Measurements from ENCODE around the gene TTC21A.

Gene TTC21A

DNA sequence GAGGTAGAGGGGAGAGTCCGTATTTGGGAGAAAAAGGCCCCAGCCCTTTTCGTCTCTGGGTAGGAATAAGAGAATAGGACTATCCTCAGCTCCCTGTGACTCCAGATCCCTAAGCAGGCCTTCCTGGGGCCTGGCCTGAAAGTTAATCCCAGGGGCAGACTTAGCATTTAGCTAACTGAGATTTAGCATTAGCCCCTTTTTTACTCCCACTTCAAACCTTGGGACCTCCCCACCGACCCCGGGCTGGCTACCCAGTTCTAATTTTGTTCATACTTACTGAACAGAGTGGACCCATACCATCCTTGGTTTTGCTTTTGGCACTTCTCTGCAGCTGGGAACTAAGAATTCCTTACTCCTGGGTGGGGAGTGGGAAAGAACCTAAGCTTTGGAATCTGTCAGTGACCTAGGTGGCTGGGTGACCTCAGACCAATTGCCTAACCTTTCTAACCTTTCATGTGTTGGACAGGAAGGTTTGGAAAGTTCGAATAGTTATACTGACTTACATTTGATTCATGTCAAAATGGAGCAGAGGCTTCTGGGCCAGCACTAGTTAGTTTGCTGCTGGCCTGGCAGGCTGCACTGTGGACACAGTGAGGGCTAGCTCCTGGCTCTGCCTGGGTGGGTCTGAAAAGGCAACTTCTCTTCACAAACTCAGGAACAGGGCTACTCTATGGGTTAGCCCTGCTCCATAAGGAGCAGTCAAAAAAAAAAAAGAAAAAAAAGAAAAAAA lies 11.6 kb downstream of the TTC21A start:
- no peak for TF ChIP-seq POLR2A (IDR thresholded peaks at IDR 0.05; ENCODE audit: low read depth, low read length)
- DNase-seq (ENCODE audit: insufficient read length, low spot score) (no peak), FAIRE-seq (no peak)

DNA sequence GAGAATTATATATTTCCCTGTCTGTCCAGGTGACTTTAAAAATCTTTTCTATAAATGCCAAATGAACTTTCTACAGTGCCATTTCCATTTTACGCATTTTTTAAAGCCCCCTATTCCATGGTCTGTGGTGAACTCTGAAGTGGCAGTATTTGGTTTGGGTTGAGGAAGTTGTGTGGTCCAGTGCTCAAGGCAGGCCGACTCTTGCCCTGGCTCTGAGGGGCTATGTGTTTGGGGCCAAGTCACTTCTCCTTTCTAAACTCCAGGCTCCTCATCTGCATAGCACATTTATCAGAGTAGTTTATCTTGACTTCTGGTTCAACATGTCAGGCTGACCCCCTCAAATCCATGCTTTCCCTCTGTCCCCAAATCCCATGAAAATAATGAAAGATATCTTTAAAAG lies 14.1 kb downstream of the TTC21A start:
- FAIRE-seq (no peak), DNase-seq (ENCODE audit: insufficient read length, low spot score) (no peak)
- no peak for TF ChIP-seq POLR2A (IDR thresholded peaks at IDR 0.05; ENCODE audit: low read depth, low read length)

DNA sequence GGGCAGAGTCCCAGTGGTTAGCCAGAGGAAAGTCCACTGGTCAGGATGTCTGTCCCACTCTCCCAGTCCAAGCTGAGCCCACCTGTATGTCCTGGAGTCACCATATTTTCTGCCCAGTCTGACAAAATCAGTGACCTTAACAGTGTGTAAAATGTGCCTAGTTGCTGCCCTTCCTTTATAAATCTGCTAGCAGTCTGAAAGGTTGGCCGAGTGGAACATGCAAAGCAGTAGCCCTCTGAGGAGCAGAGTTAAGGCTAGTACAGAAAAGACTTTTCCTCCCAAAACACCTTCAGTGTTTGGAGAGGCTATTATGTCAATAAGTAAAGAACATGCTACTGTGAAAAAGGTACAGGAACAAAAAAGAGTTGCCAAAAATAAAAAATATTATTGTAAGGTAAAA lies 15.3 kb downstream of the TTC21A start:
- FAIRE-seq (no peak), DNase-seq (ENCODE audit: insufficient read length, low spot score) (no peak)
- TF ChIP-seq POLR2A (IDR thresholded peaks at IDR 0.05; ENCODE audit: low read depth, low read length), result no peak

DNA sequence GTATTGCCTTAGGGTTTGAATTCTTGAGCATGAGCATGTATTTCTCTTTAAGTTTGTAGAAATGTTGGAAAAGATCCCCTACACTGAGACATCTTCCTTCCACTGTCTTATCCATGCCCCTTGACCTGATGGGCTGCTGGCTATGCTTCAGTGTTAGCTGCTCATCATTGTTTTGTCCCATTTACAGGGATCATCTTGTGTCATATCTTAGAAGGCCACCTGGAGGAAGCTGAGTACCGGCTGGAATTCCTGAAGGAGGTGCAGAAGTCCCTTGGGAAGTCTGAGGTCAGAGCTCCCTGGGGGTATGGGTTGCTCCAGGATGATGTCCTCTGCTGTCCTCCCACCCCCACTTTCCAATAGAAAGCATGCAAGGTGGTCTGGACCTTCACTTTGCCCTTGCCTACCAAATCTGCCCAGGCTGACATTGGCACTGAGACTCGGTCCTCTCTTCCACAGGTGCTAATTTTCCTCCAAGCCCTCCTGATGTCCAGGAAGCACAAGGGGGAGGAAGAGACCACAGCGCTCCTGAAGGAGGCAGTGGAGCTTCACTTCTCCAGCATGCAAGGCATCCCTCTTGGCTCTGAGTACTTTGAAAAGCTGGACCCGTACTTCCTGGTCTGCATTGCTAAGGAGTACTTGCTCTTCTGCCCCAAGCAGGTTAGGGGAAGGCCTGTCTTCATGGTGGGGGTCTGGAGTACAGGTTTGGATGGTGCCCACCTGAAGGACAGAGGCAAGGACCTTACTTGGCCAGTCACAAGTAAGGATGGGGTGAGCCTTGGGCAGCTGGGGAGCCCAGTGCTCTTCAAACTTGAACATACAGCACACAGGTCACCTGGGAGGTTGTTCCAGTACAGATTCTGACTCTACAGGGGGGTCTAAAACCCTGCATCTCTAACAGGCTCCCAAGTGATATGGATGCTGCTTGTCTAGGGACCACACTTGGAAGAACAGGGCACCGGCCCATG lies 17.7 kb downstream of the TTC21A start:
- DNase-seq (ENCODE audit: insufficient read length, low spot score), result no peak
- no peak for FAIRE-seq
- no peak for TF ChIP-seq POLR2A (IDR thresholded peaks at IDR 0.05; ENCODE audit: low read depth, low read length)

DNA sequence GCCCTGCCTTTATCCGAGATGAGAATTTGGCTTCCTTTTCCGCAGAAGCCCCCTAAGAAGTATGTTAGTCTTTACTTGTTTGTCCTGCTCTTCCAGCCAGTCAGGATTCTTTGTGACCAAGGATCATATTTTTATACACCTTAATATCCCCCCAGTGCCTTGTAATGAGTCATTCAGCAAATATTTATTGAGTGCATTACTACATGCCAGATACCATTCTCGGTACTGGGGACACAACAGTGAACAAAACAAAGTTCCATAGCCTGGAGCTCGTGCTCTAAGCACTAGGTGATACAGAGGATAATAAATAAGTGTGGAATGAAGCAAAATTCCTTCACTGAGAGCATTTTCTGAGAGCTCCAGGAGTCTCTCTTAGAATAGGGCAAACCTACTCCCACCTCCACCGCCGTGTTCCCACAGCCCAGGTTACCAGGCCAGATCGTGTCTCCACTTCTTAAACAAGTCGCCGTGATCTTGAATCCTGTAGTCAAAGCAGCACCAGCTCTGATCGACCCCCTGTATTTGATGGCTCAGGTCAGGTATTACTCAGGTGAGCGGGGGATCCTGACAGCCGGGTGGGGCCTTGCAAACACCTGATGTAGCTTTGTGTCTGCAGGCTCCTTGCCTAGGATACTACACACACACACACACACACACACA lies 18.5 kb downstream of the TTC21A start:
- no peak for FAIRE-seq
- no peak for TF ChIP-seq POLR2A (IDR thresholded peaks at IDR 0.05; ENCODE audit: low read depth, low read length)
- no peak for DNase-seq (ENCODE audit: insufficient read length, low spot score)

DNA sequence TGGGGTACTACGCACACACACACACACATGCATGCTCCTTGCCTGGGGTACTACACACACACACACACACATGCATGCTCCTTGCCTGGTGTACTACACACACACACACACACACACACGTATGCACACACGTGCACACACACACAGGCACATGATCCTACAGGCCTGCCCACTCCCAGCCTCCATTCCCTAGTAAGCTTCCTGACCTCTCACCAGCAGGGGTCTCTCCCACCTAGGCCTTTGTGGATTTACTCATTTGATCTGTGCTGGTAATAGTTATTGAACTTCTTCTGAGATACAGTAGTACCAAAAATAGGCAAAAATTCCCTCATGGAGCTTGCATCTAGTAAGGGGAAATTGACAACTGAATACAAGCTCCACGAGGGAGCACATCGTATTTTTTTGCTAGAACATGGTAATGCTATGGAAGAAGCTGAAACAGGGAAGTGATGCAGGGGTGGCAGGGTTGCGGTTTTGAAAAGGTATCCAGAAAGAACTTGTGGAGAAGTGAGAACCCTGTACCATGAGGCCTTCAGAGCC lies 19.1 kb downstream of the TTC21A start:
- no peak for TF ChIP-seq POLR2A (IDR thresholded peaks at IDR 0.05; ENCODE audit: low read depth, low read length)
- FAIRE-seq, result no peak
- no peak for DNase-seq (ENCODE audit: insufficient read length, low spot score)

DNA sequence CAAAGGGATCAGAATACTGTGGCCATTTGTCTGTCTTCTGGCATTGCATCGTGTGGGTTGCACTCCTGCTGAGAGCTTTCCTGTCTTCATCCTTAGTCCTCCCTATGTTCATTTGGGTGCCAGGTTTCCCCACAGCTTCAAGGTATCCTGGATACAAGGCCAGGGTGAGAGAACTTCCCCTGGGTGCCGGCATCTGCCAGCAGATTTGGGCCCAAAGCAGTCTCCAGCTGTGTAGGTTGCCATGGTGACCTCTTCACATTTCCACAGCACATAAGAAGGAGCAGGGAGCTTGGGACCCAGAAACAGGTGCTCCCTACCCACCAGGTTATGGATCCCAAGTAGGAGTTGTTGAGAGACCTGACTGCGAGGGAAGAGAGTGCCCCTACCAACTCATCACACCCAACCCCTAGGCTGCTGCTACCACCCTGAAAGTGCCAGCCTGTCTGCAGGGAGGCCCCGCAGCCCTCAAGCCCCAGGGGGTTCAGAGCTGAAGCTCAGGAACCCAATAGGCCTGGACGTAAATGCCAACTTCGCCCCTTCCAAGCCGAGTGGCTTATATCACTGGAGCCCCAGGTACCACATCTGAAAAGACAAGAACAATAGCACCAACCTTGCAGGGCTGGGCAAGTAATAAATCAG lies 19.9 kb downstream of the TTC21A start:
- TF ChIP-seq POLR2A (IDR thresholded peaks at IDR 0.05; ENCODE audit: low read depth, low read length), result no peak
- FAIRE-seq (no peak), DNase-seq (ENCODE audit: insufficient read length, low spot score) (no peak)

DNA sequence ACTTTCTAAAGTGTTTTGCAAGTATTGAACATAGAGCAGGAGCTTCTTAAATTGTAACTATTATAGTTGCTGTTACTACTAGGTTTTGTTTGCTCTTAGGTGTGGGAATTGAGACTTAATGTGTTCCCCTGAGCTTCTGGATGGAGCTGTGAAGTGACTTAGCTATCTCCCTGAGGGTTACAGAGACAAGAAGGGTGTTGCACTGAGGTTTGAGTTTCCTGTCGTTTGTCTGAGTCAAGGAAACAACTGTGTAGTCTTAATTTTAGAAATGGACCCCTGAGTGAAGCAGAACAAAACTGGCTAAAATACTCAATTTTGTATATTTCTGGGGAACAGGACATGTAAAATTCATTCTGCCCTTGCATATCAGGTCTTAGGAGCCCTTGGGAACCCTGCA lies 20.4 kb downstream of the TTC21A start:
- FAIRE-seq (no peak), DNase-seq (ENCODE audit: insufficient read length, low spot score) (no peak)

DNA sequence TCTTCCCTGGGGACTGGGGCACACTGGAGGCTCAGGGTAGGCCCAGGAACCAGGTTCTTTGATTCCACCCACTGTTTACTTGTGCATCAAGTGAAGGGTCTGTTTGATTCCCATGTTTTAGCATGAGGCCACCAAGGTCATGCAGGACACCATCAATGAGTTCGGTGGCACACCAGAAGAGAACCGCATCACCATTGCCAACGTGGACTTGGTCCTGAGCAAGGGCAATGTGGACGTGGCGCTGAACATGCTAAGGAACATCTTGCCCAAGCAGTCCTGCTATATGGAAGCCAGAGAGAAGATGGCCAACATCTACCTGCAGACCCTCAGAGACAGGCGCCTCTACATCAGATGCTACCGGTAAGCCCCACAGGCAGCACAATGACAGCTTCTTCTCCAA lies 21.5 kb downstream of the TTC21A start:
- no peak for DNase-seq (ENCODE audit: insufficient read length, low spot score)
- no peak for FAIRE-seq
- TF ChIP-seq POLR2A (IDR thresholded peaks at IDR 0.05; ENCODE audit: low read depth, low read length), result no peak

More for the DNA sequence above, 20.4 kb downstream of the TTC21A start:
- no peak for TF ChIP-seq POLR2A (IDR thresholded peaks at IDR 0.05; ENCODE audit: low read depth, low read length)

DNA sequence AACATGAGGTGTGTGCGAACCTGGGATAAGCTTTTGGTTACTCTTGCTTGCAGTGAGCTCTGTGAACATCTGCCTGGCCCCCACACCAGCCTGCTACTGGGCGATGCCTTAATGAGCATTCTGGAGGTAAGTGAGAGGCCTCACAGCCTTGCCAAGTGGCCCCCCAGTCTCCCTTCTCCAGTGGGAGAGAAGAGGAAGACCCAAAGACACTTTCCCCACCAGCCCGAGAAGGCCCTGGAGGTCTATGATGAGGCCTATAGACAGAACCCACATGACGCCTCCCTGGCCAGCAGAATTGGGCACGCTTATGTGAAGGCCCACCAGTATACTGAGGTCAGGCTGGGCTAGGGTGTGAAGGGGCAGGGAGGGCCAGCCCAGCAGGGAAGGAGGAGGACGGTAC lies 22.5 kb downstream of the TTC21A start:
- FAIRE-seq (no peak), DNase-seq (ENCODE audit: insufficient read length, low spot score) (no peak)
- TF ChIP-seq POLR2A (IDR thresholded peaks at IDR 0.05; ENCODE audit: low read depth, low read length), result no peak

DNA sequence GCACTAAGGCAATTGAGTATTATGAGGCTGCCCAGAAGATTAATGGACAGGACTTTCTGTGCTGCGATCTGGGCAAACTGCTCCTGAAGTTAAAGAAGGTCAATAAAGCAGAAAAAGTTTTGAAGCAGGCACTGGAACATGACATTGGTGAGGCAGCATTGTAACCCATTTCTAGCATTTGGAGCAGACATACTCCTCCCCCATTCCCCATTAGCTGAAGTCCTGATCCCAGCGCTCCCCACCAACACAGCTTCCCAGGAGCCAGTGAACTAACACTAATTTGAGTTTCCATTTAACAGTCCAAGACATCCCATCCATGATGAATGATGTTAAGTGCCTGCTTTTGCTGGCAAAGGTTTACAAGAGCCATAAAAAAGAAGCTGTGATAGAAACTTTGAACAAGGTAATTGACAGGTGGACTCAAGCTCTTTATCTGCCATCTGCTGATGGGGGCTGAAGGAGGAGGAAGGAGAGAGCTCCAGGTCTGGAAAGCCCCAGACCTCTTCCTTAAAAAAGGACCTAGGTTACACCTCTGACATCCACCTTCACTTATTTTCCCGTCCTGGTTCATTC lies 23.3 kb downstream of the TTC21A start:
- FAIRE-seq (no peak), DNase-seq (ENCODE audit: insufficient read length, low spot score) (no peak)
- no peak for TF ChIP-seq POLR2A (IDR thresholded peaks at IDR 0.05; ENCODE audit: low read depth, low read length)

DNA sequence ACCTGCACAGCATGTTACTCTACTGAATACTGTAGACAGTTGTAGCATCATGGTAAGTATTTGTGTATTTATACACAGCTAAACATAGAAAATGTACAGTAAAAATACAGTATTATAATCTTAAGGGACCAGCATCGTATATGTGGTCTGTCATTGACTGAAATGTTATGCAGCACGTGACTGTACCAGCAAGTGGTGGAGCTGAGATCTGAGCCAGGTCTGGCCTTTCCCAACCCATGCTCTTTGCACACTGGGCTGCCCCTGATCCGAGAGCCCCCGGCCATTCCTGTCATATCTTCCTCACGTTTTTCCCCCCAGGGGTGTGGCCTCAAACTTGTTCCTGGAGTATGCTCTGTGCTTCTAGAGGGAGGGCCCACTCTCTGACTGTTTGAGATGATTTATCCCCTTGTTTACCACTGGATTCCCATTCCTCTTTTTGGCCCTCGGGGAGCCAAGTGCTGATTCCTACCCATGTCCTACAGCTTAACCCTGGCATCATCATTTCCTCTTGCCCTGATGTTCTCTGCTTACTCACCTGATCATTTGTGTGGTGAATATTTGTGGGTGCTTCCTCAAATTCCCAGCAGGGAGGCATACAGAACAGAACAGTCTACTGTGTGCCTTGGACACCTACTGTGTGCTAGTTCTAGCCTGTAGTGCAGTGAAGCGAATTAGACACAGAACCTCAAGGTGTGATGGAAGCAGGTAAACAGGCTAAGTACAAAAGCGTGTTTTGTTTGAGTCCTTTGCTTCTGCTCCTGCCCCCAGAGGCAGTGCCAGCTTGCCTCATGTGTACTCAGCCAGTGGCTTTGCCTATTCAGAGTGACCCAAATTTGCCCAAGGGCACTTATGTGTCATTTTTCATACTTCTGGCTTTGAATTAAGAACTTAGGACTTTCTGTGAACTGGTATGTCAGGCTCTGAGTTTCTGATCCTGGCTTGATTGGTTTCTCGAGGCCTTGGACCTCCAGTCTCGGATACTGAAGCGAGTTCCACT lies 24.9 kb downstream of the TTC21A start:
- TF ChIP-seq POLR2A (IDR thresholded peaks at IDR 0.05; ENCODE audit: low read depth, low read length), result no peak
- DNase-seq (ENCODE audit: insufficient read length, low spot score) (no peak), FAIRE-seq (no peak)
